Measurements from ENCODE around the gene EXOC6B.

DNA sequence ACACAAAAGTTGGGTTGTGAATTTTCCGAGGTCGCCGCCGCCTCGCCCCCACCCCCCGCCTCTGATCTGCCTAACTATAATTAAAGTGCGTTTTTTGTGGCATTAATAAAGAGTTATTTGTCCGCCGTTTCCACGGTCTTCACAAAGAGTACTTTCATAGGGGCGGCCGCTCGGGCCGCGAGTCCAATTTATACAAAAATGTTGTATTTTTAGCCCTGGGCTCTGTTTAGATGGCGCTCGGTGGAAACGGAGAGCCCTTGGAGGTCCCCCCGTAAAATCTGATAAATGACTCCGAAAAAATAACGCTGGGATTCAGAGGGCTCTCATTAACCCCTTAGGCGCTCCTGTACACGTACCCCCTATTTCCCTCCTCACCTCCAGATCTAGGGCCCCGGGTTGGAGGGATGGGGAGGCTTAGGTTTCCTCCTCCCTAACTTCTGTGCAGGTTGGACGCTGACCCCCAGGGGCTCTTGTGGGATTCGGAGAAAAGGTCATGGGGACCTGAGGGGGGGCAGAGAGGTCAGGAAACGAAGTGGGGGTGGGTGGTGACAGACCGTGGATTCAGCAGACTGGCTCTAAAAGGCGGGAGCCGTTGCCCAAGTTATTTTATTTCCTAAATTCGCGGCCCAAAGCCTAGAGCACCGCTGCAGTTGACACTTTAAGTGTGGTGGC is 680.0 kb downstream of the EXOC6B start:
- TF ChIP-seq CTCF (IDR thresholded peaks at IDR 0.05; ENCODE audit: low read length) = no peak
- TF ChIP-seq EZH2 (optimal IDR thresholded peaks at IDR 0.05; ENCODE audit: low read depth, low read length) = no peak
- no peak for TF ChIP-seq EZH2phosphoT487 (IDR thresholded peaks at IDR 0.05; ENCODE audit: low read length)

All from MM.1S (cell line).